LNCaP clone FGC (cell line): ENCODE measurements around the gene ARHGAP12.

Source experiments
- DNase-seq: peaks from one replicate; pipeline ENCODE4 v3.0.0-alpha.2; 2011; ENCODE audit warnings: low read depth
- H3K4me3 ChIP-seq: 2 replicates; pipeline ENCODE4 v1.5.1; 2011; ENCODE audit warnings: mild to moderate bottlenecking, low read depth, low read length, control low read depth
- TF ChIP-seq, protein P1 (sequence below): IDR thresholded peaks from 2 replicates; pipeline ENCODE4 v1.5.1; 2012; ENCODE audit warnings: mild to moderate bottlenecking; ENCODE audit not compliant: control insufficient read depth, insufficient read depth; ENCODE audit errors: extremely low read depth

Gene ARHGAP12

DNA sequence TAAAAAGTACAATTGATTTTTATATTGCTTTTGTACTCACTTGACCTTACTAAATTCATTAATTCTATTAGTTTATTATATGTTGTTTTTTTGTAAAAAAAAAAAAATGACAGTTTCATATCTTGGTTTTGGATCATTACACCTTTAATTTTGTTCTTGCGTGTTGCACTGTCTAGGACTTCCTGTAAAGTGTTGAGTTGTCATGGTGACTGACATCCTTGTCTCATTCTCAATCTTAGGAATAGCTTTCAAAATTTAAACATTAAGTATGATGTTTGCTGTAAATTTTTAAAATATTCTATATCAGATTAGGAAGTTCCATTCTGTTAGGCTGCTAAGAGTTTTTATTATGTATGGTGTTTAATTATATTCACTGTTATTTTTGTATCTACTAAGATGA lies 139.1 kb downstream of the ARHGAP12 start:
- TF ChIP-seq, protein P1, sequence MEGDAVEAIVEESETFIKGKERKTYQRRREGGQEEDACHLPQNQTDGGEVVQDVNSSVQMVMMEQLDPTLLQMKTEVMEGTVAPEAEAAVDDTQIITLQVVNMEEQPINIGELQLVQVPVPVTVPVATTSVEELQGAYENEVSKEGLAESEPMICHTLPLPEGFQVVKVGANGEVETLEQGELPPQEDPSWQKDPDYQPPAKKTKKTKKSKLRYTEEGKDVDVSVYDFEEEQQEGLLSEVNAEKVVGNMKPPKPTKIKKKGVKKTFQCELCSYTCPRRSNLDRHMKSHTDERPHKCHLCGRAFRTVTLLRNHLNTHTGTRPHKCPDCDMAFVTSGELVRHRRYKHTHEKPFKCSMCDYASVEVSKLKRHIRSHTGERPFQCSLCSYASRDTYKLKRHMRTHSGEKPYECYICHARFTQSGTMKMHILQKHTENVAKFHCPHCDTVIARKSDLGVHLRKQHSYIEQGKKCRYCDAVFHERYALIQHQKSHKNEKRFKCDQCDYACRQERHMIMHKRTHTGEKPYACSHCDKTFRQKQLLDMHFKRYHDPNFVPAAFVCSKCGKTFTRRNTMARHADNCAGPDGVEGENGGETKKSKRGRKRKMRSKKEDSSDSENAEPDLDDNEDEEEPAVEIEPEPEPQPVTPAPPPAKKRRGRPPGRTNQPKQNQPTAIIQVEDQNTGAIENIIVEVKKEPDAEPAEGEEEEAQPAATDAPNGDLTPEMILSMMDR: no peak
- no peak for DNase-seq
- no peak overlapping the region for H3K4me3 ChIP-seq

- TF ChIP-seq, protein P1: no peak
- no peak overlapping the region for H3K4me3 ChIP-seq
- peak; percentile 60 for DNase-seq
These were observed 145.9 kb downstream of the ARHGAP12 start for GRCh38 chr10:31782701-31783100.

DNA sequence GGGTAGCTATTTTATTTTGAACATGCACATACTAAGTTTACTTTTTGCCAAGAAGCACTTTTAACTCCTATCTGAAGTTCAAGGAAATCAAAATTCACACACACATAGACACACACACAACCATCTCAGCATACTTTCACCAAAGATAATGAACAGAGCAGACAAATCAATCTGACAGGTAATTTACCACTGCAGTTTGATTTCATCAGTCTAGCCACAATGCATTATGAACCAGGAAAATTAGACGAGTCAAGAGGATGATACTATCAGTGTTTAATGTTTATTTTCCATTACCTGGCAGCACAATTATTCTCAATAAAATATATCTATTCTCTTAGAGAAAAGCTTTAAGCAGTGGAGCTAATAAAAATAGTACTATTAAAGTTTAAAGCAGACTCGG lies 147.9 kb downstream of the ARHGAP12 start:
- TF ChIP-seq, protein P1: no peak
- H3K4me3 ChIP-seq: peak overlapping the region; percentile 24; the same call in 1 of the 2 replicates
- peak; percentile 18 for DNase-seq

- no peak for DNase-seq
- H3K4me3 ChIP-seq: no peak overlapping the region
- TF ChIP-seq, protein P1: no peak
These were observed 150.0 kb downstream of the ARHGAP12 start for GRCh38 chr10:31778627-31779026.

GRCh38 chr10:31776159-31776558 lies 152.5 kb downstream of the ARHGAP12 start:
- H3K4me3 ChIP-seq: no peak overlapping the region
- no peak for DNase-seq
- TF ChIP-seq, protein P1: no peak

GRCh38 chr10:31774928-31775650 lies 153.5 kb downstream of the ARHGAP12 start:
- no peak for DNase-seq
- TF ChIP-seq, protein P1: no peak

More at GRCh38 chr10:31774928-31775650, 153.5 kb downstream of the ARHGAP12 start:
- no peak overlapping the region for H3K4me3 ChIP-seq
